RWPE1 (cell line): ENCODE data around the gene HSD17B4.

Experiments used
- CTCF ChIA-PET: fragments of 350-600 bp; sonication (Branson Sonifier 250); formaldehyde crosslinking; extraction: SDS; loops from one replicate; lab custom pipeline; 2021; lab: Yijun Ruan, JAX
- POLR2A ChIA-PET: fragments of 400-600 bp; formaldehyde crosslinking; extraction: SDS; loops from one replicate; lab custom pipeline; 2020; ENCODE audit warnings: antibody characterized with exemption; ENCODE audit not compliant: low non-redundant PET; lab: Yijun Ruan, JAX
- DNase-seq: peaks from one replicate; pipeline ENCODE4 v3.0.0; 2012; ENCODE audit warnings: low spot score
- H3K27ac ChIP-seq: fragments of 450-650 bp; 2 replicates; pipeline ENCODE4 v1.5.1; 2017
- TF ChIP-seq, protein P1 (sequence below): fragments of 450-650 bp; conservative IDR thresholded peaks from 2 replicates; pipeline ENCODE4 v1.5.1; 2017; ENCODE audit warnings: low read depth, mild to moderate bottlenecking

Gene HSD17B4

DNA sequence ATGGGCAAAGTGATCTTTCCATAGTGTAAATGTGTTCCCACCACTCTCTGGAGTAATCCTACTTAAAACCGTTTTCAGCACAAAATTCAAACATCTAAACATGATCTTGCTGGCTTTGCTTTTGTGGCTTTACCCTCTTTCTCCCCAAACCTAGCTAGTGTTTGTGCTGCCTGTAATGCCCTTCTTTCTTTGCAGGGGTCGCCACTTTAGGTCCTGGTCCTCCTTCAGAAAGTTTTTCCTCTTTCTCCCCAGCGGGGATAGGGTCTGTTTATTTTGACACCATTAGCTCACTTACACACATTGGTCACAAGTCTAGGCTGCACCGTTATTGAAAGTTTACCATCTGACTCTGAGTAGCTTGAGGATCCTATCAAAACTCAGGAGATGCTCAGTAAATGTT lies 736 bp upstream of the HSD17B4 start:
- TF ChIP-seq, protein P1, sequence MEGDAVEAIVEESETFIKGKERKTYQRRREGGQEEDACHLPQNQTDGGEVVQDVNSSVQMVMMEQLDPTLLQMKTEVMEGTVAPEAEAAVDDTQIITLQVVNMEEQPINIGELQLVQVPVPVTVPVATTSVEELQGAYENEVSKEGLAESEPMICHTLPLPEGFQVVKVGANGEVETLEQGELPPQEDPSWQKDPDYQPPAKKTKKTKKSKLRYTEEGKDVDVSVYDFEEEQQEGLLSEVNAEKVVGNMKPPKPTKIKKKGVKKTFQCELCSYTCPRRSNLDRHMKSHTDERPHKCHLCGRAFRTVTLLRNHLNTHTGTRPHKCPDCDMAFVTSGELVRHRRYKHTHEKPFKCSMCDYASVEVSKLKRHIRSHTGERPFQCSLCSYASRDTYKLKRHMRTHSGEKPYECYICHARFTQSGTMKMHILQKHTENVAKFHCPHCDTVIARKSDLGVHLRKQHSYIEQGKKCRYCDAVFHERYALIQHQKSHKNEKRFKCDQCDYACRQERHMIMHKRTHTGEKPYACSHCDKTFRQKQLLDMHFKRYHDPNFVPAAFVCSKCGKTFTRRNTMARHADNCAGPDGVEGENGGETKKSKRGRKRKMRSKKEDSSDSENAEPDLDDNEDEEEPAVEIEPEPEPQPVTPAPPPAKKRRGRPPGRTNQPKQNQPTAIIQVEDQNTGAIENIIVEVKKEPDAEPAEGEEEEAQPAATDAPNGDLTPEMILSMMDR, result no peak
- CTCF ChIA-PET, result interaction anchor here (1.2 kb wide), 1 partner anchor 40 kb away, joined by 3 read pairs; no protein-coding TSS in a partner anchor
- no peak for DNase-seq
- H3K27ac ChIP-seq, result no peak overlapping the region
- POLR2A ChIA-PET, result no interaction called here

DNA sequence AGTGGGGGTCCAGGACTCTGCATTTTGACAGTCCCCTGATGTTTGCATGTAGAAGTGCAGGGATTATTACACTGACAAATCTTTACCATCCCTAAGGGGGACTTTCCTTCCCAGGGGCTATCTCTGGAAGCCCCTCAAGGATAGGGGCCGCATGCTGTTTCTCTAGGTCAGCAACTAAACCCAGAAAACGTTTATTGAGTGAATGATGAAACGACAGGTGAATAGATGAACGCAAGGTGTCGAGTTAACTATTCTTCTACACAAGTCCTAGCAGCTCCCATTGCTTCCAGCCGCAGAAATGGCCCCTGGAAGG lies 281 bp upstream of the HSD17B4 start:
- H3K27ac ChIP-seq, result peak overlapping the region; percentile 79
- DNase-seq, result no peak
- TF ChIP-seq, protein P1, result no peak
- ChIA-PET POLR2A (no interaction called here), CTCF (interaction anchor here (0.5 to 1.2 kb wide), 2 partner anchors 40 to 496 kb away, joined by 3 read pairs; no protein-coding TSS in a partner anchor)

DNA sequence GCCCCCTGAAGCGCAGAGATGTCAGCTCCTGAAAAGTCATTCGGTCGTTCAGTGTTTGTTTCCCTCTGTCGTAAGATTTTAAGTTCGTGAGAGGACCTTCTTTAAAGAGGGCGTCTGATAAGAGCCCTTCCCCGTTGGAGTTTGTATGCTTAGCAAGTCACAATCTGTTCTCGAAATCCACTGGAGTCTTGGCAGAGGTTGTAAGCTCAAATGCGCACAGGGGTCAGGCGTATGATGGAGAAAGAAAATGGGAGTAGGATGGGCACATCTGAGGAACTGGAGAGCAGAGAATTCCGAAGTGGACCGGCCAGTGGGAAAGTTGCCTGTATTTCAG lies 710 bp downstream of the HSD17B4 start:
- ChIA-PET CTCF (interaction anchor here (0.7 to 1.1 kb wide), 2 partner anchors 80 to 465 kb away, joined by 3 to 4 read pairs; partner anchors contain the start of gene DTWD2), POLR2A (no interaction called here)
- DNase-seq, result peak; percentile 27
- H3K27ac ChIP-seq, result peak overlapping the region; percentile 79
- TF ChIP-seq, protein P1, result no peak

DNA sequence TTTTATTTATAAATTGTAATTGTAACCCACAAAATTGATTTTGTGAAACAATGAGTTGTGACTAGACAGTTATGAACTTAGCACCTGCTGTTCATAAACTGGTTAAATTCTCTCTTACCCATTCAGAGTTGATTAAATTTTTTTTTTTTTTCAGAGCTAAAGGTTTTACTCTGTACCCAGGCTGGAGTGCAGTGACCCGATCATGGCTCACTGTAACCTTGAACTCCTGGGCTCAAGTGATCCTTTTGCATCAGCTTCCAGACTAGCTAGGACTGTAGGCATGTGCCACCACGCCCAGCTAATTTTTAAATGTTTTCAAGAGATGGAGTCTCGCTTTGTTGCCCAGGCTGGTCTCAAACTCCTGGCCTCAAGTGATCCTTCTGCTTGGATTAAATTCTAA lies 1.9 kb downstream of the HSD17B4 start:
- no peak for DNase-seq
- no peak overlapping the region for H3K27ac ChIP-seq
- TF ChIP-seq, protein P1, result no peak
- CTCF ChIA-PET, result interaction anchor here (0.7 kb wide), 1 partner anchor 147 kb away, joined by 3 read pairs; no protein-coding TSS in a partner anchor
- POLR2A ChIA-PET, result no interaction called here

DNA sequence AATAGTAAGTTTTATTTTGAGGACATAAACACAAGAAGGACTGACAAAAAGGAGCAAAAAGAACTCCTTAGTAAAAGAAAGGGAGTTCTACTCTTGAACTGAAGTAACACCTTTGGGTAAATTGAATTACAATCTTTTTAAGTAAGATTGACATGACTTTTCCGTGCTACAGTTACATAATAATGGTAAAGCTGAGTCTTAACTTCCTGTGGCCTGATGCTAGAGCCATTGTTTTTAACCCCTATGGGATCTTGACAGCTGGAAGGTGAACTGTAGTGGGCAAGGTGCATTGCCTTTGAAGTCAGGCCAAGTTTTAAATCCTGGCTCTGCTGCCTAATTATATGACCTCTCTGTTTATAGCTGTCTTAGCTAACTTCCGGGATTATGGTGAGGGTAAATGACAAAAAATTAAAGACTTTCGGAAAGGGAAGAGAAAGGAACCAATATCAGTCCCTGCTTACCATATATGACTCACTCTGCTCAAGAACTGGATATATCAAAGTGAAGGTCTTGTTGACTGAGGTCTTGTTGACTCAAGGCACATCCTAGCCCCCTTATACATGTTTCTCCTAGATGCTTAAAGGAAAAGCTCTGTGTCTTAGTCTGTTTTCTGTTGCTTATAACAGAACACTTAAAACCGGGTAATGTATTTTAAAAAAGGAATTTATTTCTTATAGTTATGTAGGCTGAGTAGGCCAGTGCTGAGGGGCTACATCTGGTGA lies 6.8 kb downstream of the HSD17B4 start:
- CTCF ChIA-PET, result interaction anchor here (0.5 to 0.6 kb wide), 2 partner anchors 35 to 99 kb away, joined by 3 to 4 read pairs; no protein-coding TSS in a partner anchor
- DNase-seq, result no peak
- POLR2A ChIA-PET, result no interaction called here
- no peak overlapping the region for H3K27ac ChIP-seq
- TF ChIP-seq, protein P1, result no peak

DNA sequence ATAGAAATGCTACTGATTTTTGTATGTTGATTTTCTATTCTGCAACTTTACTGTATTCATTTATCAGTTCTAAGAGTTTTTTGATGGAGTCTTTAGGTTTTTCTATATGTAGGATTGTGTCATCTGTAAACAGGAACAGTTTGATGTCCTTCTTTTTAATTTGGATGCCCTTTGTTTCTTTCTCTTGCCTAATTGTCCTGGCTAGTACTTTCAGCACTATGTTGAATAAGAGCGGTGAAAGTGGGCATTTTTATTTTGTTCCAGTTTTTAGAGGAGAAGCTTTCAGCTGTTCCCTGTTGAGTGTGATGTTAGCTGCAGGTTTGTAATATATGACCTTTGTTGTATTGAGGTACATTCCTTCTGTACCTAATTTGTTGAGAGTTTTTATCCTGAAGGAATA lies 13.3 kb downstream of the HSD17B4 start:
- TF ChIP-seq, protein P1, result no peak
- no peak for DNase-seq
- CTCF ChIA-PET, result no interaction called here
- no peak overlapping the region for H3K27ac ChIP-seq
- POLR2A ChIA-PET, result no interaction called here
